GM12865 (cell line): Measurements from ENCODE around the gene AMFR.

Experiments
- DNase-seq: peaks from one replicate; pipeline ENCODE4 v3.0.0; 2010; ENCODE audit warnings: low read depth
- H3K4me3 ChIP-seq: 2 replicates; pipeline ENCODE4 v1.5.1; 2011; ENCODE audit warnings: mild to moderate bottlenecking, low read depth, low read length, control low read depth
- TF ChIP-seq, protein P1 (sequence below): IDR thresholded peaks from 2 replicates; pipeline ENCODE4 v1.5.1; 2011; ENCODE audit warnings: low read length, control low read depth, low read depth, inconsistent platforms; ENCODE audit not compliant: insufficient read depth; ENCODE audit errors: missing control alignments

AMFR gene

GRCh38 chr16:56450275-56450985 lies 25.1 kb upstream of the AMFR start:
- TF ChIP-seq, protein P1, sequence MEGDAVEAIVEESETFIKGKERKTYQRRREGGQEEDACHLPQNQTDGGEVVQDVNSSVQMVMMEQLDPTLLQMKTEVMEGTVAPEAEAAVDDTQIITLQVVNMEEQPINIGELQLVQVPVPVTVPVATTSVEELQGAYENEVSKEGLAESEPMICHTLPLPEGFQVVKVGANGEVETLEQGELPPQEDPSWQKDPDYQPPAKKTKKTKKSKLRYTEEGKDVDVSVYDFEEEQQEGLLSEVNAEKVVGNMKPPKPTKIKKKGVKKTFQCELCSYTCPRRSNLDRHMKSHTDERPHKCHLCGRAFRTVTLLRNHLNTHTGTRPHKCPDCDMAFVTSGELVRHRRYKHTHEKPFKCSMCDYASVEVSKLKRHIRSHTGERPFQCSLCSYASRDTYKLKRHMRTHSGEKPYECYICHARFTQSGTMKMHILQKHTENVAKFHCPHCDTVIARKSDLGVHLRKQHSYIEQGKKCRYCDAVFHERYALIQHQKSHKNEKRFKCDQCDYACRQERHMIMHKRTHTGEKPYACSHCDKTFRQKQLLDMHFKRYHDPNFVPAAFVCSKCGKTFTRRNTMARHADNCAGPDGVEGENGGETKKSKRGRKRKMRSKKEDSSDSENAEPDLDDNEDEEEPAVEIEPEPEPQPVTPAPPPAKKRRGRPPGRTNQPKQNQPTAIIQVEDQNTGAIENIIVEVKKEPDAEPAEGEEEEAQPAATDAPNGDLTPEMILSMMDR, result no peak
- peak; percentile 16 for DNase-seq
- H3K4me3 ChIP-seq, result peak overlapping the region; percentile 99

- TF ChIP-seq, protein P1, result no peak
- no peak overlapping the region for H3K4me3 ChIP-seq
- DNase-seq, result no peak
These were observed 22.7 kb upstream of the AMFR start for GRCh38 chr16:56448005-56448404.

DNA sequence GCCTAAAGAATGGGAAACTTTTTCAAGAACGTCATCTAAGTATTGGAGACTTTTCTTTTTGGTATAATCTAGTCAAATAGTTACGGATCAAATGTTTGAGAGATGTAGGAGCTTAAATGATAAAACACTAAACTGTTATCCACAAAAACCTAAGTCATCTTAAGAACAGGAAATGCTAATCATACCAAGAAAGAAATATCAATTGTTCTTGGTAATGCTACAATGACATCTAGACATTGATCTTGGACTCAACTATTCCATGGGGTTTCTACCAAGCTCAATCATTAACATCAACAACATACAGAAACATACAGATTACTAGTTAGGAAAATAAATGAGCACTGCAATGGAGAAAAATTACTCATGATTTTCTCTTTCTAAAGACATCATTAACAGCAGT lies 21.9 kb upstream of the AMFR start:
- TF ChIP-seq, protein P1, result no peak
- H3K4me3 ChIP-seq, result no peak overlapping the region
- DNase-seq, result no peak

DNA sequence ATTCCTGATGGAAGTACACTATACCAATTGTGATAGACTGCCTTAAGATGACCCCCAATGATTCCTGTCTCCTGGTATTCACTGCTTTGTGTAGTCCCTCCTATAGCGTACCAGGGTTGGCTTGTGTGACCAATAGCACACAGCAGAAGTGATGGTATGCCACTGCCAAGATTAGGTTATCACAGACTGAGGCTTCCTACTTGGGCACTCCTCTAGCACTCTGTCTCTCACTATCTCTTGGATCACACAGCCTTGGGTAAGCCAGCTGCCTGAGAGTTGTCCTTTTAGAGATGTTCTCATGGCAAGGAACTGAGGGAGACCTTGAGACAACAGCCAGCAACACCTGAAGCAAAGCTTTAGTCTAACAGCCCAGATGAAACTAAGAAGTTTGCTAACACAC lies 12.7 kb upstream of the AMFR start:
- DNase-seq, result no peak
- TF ChIP-seq, protein P1, result no peak
- no peak overlapping the region for H3K4me3 ChIP-seq

- TF ChIP-seq, protein P1, result no peak
- no peak for DNase-seq
- no peak overlapping the region for H3K4me3 ChIP-seq
These were observed 10.9 kb upstream of the AMFR start for GRCh38 chr16:56436258-56436657.

DNA sequence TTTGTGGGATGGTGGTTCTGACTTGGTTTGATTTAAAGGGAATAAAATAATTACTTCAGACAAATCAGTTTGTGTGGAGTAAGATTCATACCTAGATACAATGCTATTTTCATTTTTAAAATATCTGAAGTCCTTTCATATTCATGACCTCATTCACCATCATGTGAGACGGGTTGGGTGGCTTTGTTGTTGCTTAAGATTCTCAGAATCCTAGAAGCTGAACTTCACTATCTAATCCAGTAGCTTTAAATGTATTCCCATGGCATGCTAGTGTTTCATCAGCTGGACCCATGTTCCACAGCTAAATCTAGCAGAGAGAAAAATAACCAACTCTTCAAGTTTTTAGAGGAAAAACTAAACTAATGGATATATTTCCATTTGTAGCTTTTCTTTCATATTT lies 2.7 kb upstream of the AMFR start:
- TF ChIP-seq, protein P1, result no peak
- DNase-seq, result no peak
- H3K4me3 ChIP-seq, result no peak overlapping the region

DNA sequence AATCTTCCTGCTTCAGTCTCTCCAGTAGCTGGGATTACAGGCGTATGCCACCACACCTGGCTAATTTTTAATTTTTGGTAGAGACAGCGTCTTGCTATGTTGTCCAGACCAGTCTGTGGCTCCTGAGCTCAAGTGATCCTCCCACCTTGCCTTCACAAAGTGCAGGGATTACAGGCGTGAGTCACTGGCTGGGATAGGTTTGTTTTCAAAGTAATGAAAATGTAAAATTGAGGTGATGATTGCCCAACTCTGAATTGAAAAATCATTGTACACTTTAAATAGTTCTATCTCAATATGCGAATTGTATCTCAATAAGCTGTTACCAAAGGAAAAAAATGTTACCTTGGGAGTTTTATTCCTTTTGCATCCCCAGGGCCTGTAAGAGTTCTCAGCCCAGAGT lies 1.2 kb upstream of the AMFR start:
- DNase-seq, result no peak
- no peak overlapping the region for H3K4me3 ChIP-seq
- TF ChIP-seq, protein P1, result no peak
